MM.1S (cell line): ENCODE data around the gene FGF12.

Experiments
- EZH2 ChIP-seq: fragments of 300-600 bp; sonication (generic); optimal IDR thresholded peaks from 2 replicates; pipeline ENCODE3; 2017; ENCODE audit warnings: low read depth, mild to moderate bottlenecking, antibody characterized with exemption, low read length, mixed read lengths
- EZH2phosphoT487 ChIP-seq: fragments of 300-600 bp; sonication (generic); IDR thresholded peaks from 2 replicates; pipeline ENCODE4 v1.6.1; 2018; ENCODE audit warnings: antibody characterized with exemption, low read length
- TF ChIP-seq, protein P1 (sequence below): fragments of 300-600 bp; sonication (generic); IDR thresholded peaks from 2 replicates; pipeline ENCODE4 v1.5.1; 2016; ENCODE audit warnings: antibody characterized with exemption, low read length, mixed read lengths

DNA sequence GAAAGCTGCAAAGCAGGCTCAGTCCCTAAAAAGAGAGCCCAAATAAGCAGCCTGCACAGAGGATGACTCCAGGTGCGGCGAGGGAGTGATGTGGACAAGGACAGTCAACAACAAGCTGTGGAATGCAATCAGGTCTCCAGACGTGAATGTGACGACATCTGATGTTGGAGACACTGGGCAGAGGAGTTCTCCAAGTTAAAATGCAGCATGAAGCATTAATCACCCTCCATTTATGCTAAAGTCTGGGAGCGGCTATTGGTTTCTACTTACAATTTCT lies 316.7 kb downstream of the FGF12 start:
- TF ChIP-seq, protein P1, sequence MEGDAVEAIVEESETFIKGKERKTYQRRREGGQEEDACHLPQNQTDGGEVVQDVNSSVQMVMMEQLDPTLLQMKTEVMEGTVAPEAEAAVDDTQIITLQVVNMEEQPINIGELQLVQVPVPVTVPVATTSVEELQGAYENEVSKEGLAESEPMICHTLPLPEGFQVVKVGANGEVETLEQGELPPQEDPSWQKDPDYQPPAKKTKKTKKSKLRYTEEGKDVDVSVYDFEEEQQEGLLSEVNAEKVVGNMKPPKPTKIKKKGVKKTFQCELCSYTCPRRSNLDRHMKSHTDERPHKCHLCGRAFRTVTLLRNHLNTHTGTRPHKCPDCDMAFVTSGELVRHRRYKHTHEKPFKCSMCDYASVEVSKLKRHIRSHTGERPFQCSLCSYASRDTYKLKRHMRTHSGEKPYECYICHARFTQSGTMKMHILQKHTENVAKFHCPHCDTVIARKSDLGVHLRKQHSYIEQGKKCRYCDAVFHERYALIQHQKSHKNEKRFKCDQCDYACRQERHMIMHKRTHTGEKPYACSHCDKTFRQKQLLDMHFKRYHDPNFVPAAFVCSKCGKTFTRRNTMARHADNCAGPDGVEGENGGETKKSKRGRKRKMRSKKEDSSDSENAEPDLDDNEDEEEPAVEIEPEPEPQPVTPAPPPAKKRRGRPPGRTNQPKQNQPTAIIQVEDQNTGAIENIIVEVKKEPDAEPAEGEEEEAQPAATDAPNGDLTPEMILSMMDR, result no peak
- TF ChIP-seq EZH2, result no peak
- TF ChIP-seq EZH2phosphoT487, result no peak
